NK-92 (cell line): ENCODE results near the gene MAST4.
"Not testable (repeated sequence)": the region's sequence is repeated elsewhere in the genome, so short reads cannot be mapped to it uniquely, and the experiment has no call there.

Experiments used
- DNase-seq: peaks from one replicate; lab custom pipeline; 2025; ENCODE audit not compliant: unreplicated experiment; lab: John Stamatoyannopoulos, UW

MAST4 gene

DNA sequence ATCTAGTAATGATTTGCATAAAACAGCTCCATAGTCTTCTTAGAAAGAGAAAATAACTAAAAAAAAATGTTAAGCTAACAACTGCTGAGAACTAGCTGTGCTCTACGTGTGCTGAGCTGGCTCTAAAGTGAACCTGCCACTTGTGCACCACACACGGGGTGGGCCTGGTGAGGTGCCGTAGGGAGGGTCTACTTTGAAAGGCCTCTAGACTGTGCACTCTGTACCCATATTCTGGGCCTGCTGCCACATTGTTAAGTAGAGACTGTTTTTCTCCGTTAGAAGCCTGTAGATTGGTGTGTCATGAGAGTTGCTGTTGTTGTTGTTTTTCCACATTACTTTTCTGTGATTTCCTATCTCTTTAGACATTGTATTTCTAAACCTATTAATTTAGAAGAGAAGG lies 506.5 kb downstream of the MAST4 start:
- no peak for DNase-seq

DNA sequence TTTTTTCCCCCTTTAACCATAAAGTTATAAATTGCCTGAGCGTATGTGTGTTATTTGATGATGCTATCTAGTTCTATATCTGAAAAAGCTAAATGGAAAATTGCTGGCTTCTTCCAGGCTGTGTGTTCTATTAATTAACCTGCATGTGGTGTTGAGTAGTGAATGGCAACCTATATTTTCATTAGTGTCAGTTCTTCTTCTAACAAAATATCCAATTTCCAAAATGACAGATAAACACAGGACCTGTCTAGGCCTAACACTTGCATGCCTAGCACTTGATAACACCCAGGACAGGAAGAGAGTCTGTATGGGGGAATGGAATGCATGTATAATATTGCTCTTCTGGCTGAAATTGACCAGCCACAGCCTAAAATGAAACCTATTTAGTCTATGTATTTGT lies 508.7 kb downstream of the MAST4 start:
- DNase-seq, result no peak

DNA sequence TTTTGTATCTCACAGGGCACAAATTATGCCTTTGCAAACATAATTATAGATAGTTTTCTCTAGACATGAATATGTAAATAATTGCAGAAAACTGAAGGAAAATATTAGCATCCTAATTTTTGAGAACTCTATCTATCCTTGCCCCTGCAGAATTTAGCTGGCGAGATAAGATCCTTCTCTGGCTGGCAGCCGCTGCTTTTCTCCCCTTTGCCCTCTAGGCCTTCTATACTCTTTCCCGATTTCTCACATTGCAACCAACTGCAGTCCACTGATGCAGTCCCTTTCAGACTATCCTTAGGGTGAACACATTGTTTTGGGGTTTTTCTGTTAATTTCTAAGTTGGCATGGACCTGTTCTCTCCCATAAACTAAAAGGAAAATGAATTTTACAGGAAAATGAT lies 509.1 kb downstream of the MAST4 start:
- DNase-seq, result no peak

DNA sequence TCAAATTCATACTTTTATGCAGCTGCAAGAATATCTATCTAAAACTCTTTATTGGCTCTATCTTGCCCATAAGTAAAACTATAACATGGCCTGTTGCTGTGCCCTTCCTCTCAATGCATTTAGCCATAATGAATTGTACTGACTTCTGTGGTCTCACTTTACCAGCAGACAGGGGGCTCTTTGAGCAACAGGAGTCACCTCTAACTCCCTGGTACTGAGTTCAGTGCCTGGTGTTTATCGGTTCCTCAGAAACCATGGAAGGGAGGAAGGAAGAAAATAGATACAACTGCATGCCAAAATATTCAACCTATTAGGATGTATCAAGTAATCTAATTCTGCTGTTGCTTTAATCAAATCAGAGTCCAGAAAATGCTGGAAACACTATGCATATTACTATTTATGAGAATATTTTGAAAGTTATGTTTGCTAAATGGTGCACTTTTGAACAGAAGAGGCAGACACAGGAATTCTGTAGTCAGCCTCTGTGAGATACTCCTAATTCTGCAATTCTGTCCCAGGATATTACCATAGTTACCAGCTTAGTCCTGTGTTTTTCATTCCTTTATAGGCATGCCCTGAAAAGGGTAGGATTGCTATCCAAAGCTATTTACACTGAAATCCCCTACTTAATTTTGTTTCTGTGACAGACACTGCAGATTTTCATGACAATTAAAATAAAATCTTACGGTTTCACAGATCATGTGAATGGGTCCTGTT lies 510.6 kb downstream of the MAST4 start:
- DNase-seq, result no peak

DNA sequence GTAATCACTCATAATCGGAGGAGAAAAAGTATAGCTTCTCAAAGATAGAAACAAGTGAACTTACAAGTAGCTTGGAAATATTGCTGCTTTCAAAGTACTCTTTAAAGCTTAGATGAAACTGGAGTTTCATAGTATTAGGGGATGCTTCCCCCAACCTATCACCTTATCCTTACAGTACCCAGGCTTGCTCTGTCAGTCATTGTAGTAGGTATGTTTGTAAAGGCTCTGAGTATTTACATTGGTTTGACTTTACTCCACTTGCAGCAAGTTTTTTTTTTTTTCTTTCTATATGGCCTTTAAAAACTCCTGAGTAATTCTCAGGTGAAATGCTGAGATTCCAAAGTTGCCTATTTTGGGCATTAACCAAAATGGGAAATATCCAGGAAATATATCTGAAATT lies 515.6 kb downstream of the MAST4 start:
- no peak for DNase-seq

DNA sequence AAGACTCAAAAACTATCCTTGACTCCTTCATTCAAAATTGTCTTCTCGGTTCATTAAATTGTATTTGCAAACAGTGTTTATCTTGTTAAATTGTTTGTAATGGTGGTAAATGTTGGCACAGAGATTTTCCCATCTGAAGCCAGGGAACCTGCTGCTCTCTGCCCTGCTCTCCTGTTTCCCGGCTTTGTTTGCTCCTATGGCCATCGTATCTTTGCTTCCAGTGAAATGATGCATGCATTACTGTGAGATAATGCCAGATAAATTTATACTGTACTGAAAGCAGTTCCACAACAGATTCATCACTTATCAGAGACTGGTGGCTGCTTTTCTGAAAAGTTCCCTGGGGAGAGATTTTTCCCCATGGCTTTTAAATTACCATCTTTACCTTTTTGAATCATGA lies 519.1 kb downstream of the MAST4 start:
- no peak for DNase-seq

DNA sequence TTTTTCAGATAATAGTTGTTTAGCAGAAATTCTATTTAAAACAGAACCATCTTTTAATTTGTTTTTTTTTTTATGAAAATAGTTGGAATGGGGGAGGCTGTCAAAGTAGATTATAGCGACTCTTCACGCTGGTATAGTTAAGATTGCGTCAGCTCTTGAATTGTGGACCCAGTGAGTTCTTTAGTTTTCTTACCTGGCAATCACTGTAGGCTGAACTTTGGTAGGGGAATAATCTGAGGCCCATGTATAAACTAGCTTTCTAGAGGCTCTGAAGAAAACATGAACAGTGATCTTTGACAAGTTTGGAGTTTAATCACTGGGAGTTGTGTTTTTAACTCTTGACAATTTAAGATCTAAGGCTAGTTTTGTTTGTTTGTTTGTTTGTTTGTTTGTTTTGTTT lies 519.6 kb downstream of the MAST4 start:
- no peak for DNase-seq

DNA sequence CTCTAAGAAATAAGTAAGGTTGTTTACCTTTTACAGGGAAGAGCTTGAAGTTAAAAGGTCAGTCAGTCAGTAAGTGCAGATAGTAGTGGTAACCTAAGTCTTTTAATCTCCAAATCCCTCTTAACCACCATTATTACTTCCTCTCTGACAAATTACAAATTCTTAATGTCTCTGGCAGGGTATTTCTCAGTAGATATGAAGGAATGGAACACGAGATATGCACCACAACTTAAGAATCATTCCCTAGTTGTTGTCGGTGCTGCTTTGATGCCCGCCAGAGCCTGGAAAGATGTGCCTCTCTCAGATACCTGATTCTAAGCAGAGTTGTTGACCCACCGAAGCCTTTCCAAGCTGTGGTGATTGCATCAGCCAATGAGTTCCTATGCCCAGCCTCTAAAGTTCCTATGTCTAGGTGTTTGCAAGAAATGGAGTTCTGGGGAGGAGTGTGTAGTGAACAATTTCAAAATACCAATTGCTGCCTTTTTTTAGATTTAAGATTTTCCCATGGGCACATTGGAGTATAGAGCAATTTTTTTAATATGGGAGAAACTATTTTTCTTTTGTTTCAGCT lies 521.9 kb downstream of the MAST4 start:
- no peak for DNase-seq

DNA sequence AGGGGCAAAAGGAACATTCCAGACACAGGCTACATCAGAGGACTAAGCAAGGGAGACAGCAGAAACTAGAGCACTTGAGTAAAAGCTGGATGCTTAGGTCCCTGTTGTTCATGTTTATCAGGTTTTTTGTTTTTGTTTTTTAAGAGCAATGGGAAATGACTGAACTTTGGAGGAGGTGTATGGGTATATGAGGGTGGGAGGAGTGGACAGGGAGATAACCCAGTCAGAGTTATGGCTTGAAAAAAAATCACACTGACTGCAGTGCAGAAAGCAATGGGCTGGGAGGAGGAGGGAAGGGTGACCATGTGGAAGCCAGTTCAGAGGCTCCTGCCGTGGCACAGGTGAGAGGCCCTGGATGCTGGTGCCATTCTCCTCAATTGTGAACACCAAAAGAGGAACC lies 522.8 kb downstream of the MAST4 start:
- no peak for DNase-seq

DNA sequence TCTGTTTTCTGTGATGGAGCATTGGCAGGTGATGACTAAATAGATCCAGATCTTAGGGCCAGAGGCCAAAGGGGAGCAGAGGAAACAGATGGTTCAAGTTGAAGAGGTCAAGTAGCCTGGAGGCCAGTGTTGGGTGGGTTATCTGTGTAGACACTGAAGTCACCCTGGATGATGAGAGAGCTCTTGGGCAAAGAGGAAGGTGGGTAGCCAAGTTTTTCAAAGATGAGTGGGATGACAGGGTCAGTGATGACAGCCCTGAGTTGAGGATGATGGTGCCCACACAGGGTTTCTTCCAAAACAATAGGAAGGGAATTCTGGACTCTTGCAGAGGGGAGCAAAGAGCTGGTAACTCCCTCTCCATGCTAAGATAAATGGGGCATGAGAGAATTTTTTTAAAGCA lies 523.8 kb downstream of the MAST4 start:
- DNase-seq, result no peak

DNA sequence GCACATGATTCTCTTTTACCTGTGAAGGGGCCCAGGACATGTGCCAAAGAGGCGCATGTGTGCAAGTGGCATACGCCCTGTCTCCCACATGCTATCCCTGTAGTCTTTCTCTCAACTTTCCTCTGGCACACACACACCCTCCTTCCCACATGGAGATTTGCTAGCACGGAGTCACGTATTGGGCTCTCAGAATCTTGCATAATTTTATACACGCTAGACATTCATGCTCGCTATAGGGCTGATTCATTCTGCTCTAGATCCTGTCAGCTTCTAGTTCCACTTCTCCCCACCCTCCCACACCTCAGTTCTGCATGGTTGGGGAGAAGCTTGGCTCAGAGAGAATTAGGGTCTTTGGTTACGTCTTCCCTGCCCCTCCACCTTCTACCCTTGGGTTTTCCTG lies 527.6 kb downstream of the MAST4 start:
- DNase-seq, result no peak

DNA sequence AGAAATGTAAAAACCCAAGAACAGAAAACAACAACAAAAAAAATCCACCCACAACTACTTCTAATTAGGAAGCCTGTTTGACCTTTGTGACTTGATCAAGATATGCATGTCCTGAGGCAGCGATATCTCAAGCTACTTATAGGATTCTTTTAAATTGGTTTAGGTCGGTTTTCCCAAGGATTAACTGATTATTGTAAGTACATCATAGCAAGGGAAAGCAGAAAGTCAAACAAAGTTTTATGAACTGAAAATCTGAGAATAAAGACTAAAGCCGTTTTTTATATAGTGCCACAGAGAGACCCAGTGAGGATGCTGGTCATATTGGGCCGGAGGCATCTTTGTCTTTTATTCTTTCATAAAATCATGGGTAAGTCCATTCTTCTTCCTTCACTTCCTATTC lies 528.4 kb downstream of the MAST4 start:
- no peak for DNase-seq

DNA sequence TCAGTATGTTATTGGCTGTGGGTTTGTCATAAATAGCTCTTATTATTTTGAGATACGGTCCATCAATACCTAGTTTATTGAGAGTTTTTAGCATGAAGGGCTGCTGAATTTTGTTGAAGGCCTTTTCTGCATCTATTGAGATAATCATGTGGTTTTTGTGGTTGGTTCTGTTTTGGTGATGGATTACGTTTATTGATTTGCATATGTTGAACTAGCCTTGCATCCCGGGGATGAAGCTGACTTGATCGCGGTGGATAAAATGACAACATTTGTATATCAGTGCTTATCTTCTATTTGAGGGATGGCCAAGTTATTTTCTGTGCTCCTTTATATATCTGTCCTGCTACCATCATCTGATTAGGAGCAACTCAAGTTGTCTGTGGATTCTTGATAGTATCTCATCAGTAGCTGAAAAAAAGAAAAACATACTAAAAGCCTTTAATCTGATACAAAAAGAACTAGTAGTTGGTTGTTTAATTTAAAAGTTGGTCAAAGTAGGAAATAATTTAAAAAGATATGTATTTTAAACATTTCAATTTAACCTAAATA lies 531.2 kb downstream of the MAST4 start:
- not testable (repeated sequence) for DNase-seq

DNA sequence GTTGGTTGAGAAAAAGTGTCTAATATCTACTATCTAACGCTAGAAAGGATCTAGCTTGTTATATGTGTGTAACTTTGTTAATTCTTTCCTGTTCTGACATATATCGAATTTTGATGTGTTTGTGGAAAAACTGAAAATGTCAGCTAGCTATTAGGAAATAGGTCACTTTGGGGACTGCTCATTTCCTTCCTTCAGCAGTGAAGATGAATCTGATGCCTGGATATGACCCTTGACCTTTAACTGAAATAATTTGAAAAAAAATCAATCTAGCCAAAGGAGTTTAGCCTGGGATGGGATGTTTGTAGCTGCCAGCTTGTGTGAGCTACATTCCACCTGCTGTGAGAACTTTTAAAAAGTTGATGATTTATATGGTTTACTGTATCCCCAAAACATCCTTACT lies 533.6 kb downstream of the MAST4 start:
- DNase-seq, result no peak

DNA sequence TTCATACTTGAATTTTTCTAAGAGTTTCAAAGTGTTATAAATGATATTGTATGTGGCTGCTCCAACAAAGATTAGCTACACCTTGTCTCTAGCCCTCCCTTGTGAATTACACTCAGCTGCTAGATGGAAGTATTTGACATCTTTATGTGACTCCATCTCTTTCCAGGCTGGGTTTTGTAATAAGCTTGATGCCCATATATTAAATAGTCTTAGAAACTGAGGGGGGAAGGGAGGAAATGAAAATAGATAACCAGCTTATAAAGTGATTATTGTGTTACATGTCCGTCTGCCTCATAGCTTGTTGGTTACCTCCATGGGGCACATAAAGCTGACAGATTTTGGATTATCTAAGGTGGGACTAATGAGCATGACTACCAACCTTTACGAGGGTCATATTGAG lies 537.0 kb downstream of the MAST4 start:
- no peak for DNase-seq

DNA sequence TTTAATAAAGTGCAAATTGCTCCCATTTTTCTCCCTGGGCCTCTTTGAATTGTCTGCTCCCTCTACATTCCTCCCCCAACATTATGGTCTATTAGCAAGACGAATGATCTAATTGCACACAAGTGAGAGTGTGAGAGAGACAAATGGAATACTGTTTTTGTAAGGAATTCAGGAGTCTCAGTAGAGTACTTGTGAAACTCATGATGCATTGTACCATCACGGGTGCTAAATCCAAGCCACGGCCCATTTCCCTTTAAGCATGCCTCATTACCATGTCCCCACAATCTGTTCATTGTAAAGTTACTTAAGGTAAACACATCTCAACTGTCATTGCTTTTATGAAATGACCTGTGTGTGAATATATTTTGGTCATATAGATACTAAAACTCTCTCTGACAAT lies 537.6 kb downstream of the MAST4 start:
- no peak for DNase-seq

DNA sequence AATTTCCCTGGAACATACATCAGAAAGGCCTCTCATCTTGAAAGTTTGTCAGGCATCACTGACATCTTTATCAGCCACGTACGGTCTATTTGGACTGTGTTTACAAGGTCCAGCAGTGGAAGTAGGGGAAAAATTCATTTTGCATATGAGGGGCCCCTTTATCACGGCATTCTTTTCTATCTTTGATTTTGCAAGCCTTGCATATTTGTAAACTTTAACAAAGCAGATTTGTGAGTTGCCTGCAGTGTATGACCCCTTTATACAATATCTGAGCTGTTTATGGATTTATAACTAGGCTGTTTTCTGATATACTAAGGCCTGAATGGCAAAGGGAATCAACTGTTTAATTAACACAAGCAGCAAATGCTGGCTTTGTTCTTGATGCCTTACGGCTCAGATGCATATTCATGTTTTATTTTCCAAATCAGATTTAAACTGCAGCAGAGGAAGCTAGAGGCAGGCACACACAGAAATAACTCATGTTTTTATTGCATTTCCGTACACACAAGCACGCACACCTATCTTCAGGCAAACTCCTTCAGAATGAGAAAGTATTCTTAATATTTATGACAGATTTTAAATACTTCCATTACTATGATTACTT lies 539.3 kb downstream of the MAST4 start:
- no peak for DNase-seq

DNA sequence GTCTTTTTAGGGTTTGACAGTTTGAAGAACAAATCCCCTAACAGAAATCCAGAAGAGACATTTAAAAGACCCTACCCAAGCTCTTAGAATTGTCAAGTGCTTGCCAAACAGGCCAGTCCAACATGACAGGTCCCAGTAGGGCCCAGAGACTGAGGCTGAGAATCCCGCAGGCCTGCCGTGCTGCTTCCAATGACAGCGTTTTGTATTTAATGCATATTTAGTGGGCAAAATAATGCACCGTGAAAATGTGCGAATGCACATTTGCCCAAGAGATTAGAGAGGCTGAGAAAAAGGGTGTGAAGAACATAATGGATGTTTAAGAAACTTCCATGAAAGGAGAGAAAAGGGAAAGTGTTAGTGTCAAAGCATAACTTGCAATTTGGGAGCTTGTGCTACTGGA lies 542.8 kb downstream of the MAST4 start:
- DNase-seq, result no peak

DNA sequence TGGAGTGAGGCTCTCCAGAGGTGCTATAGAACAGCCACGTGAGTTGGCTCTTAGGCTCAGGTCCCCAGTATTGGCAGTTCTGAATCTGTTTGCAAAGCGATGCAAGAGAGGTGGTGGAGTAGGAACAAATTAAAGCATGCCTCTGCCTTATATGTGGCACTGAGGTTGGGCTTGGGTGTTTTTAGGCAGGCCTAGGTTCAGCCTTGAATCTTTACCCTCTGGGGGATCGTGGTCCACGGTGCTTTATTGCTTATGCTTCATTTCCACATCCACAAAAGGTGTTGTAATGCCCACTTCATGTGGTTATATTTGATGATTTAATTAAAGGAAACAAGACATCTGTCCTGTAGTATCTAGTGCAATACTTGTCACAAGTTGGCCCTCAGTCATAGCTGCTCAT lies 544.2 kb downstream of the MAST4 start:
- DNase-seq, result no peak

DNA sequence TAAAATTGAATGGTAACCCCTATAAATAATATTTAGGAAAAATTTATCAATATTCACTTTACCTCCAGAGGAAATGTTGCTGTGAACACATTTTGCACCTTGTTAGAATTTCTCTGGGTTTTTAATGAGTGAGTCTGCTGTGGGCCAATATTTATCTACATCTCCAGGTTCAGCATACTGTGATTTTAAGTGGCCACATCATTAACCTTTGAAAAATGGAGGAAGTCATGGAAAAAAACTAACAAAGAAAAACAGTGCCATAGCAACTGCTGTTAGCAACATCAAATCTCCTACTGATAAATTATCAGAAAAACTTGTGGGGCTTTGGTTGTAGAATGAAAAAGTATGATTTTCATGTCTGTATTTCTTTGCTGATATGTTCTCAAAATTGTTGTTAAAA lies 545.5 kb downstream of the MAST4 start:
- DNase-seq, result no peak

DNA sequence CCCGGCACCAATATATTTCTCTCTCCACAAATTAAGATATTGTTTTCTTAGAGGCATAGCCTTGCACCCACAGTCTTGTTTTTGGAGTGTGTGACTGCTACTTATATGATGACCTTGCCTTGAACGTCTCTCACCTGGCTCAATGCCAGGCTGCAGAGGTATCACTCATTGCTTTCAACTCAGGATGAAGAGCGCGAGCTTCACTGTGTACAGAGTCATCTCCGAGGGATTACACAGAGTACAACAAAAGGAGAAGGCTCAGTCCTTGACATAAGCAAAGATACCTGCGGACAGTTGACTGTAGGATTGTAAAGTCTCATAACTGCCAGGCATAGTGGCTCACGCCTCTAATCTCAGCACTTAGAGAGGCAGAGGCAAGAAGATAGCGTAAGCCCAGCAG lies 546.6 kb downstream of the MAST4 start:
- no peak for DNase-seq

DNA sequence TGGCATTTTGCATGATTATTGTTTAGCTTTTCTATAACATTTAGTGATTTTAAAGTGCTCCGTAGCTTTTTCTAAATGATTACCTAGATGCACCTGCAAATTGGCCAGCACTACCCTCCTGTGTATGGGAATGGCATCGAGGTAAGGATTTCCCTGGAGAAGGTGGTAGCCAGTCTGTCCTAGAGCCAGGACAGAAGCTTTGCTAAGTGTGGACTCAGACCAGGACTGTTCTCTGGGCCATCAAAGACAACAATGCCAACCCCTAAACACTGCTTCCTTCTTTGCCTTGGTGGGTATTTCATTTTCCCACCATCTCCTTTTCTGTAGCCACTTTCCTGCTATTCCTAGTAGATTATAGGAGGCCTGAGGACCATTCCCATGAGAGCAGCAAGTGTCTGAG lies 547.4 kb downstream of the MAST4 start:
- no peak for DNase-seq
